NOMO-1 treated with dmso at 0.1 percent for 144 hours (cell line): Measurements from ENCODE around the gene EAF1.
"Not testable (repeated sequence)": the region's sequence is repeated elsewhere in the genome, so short reads cannot be mapped to it uniquely, and the experiment has no call there.

ENCODE experiments used
- DNase-seq: peaks from one replicate; lab custom pipeline; 2025; ENCODE audit not compliant: unreplicated experiment; lab: John Stamatoyannopoulos, UW

Gene EAF1

GRCh38 chr3:15427182-15427880, at the start of gene EAF1, which contains the start of gene METTL6:
TSS of gene EAF1 (plus strand) at chr3:15427598. CDS start at chr3:15427780, 182 bp downstream.
TSS of gene METTL6 (minus strand) at chr3:15427544. CDS start at chr3:15426511, 1,033 bp downstream.
- peak; percentile 62 for DNase-seq

- peak; percentile 81 for DNase-seq
Measured at GRCh38 chr3:15377961-15378791, 49.2 kb upstream of the EAF1 start.

- no peak for DNase-seq
Measured at GRCh38 chr3:15380980-15381890, 46.2 kb upstream of the EAF1 start.

- no peak for DNase-seq
Measured at GRCh38 chr3:15382405-15382923, 44.9 kb upstream of the EAF1 start.

GRCh38 chr3:15384510-15385237, 42.7 kb upstream of the EAF1 start:
- DNase-seq: no peak

- not testable (repeated sequence) for DNase-seq
Measured at GRCh38 chr3:15385238-15385695, 42.1 kb upstream of the EAF1 start.

GRCh38 chr3:15385901-15386653, 41.3 kb upstream of the EAF1 start:
- no peak for DNase-seq

- DNase-seq: peak; percentile 8
Measured at GRCh38 chr3:15386654-15386955, 40.8 kb upstream of the EAF1 start.

GRCh38 chr3:15387171-15387581, 40.2 kb upstream of the EAF1 start:
- DNase-seq: no peak

- DNase-seq: no peak
Measured at GRCh38 chr3:15387735-15388134, 39.7 kb upstream of the EAF1 start.

GRCh38 chr3:15388335-15388734, 39.1 kb upstream of the EAF1 start:
- not testable (repeated sequence) for DNase-seq

GRCh38 chr3:15390460-15390859, 36.9 kb upstream of the EAF1 start:
- no peak for DNase-seq

GRCh38 chr3:15391007-15391406, 36.4 kb upstream of the EAF1 start:
- DNase-seq: no peak

GRCh38 chr3:15393252-15393651, 34.1 kb upstream of the EAF1 start:
- DNase-seq: not testable (repeated sequence)

GRCh38 chr3:15398731-15399133, 28.7 kb upstream of the EAF1 start:
- DNase-seq: not testable (repeated sequence)

- DNase-seq: no peak
Measured at GRCh38 chr3:15399970-15400369, 27.4 kb upstream of the EAF1 start.

GRCh38 chr3:15401936-15402335, 25.5 kb upstream of the EAF1 start:
- no peak for DNase-seq

- DNase-seq: no peak
Measured at GRCh38 chr3:15403495-15403894, 23.9 kb upstream of the EAF1 start.

GRCh38 chr3:15403965-15404364, 23.4 kb upstream of the EAF1 start:
- no peak for DNase-seq

- no peak for DNase-seq
Measured at GRCh38 chr3:15404767-15405166, 22.6 kb upstream of the EAF1 start.
